GM12878 (cell line): ENCODE data around the gene BGLAP. TPM values are rescaled to one million over a fixed set of nuclear protein-coding genes. Genes with fewer than 3 reads are reported as not detected.

ENCODE experiments used
- ATAC-seq: fragments of 200-7000 bp; cut with Tn5 transposase; 3 replicates; pipeline ENCODE4 v1.9.1; 2020; ENCODE audit warnings: mild to moderate bottlenecking, moderate library complexity
- BruUV-seq: library from RNA; stranded (reverse); fragments of 400-500 nt; replicated peaks from 2 replicates; lab custom pipeline; 2021; lab: Mats Ljungman, UMichigan
- CTCF ChIA-PET: fragments of 300-600 bp; sonication (Branson Sonifier 250); formaldehyde crosslinking; extraction: SDS; loops from one replicate; lab custom pipeline; 2021; ENCODE audit warnings: inconsistent platforms; lab: Yijun Ruan, JAX
- POLR2A ChIA-PET: fragments of 350-600 bp; formaldehyde crosslinking; extraction: SDS; loops from one replicate; lab custom pipeline; 2021; ENCODE audit warnings: inconsistent platforms; lab: Charles Lee
- RAD21 ChIA-PET: fragments of 300-600 bp; sonication (Branson Sonifier 250); formaldehyde crosslinking; loops from one replicate; lab custom pipeline; 2023; ENCODE audit warnings: antibody characterized with exemption; ENCODE audit not compliant: unreplicated experiment; lab: Charles Lee
- SMC1A ChIA-PET: fragments of 300-600 bp; sonication (Branson Sonifier 250); formaldehyde crosslinking; loops from one replicate; lab custom pipeline; 2023; ENCODE audit not compliant: unreplicated experiment, uncharacterized antibody; lab: Charles Lee
- DNase-seq: peaks from one replicate; pipeline ENCODE4 v3.0.0-alpha.2; 2011; ENCODE audit warnings: low read depth, low spot score
- FAIRE-seq: peaks from 3 replicates; lab custom pipeline; 2011; peaks lifted over from hg19 to GRCh38; lab: Jason Lieb, UNC
- H2AFZ ChIP-seq: 2 replicates; pipeline ENCODE4 v1.6.0; 2011; ENCODE audit warnings: low read depth, low read length, control low read depth; ENCODE audit not compliant: control insufficient read depth
- H3K27ac ChIP-seq: 2 replicates; pipeline ENCODE4 v1.5.1; 2011; ENCODE audit warnings: control low read depth; ENCODE audit not compliant: control insufficient read depth, insufficient read depth
- H3K27me3 ChIP-seq, 2 experiments: replicated peaks in 1 of 2; 2 replicates each; pipeline versions ENCODE4 v1.6.0 to v1.6.1; 2011; ENCODE audit warnings: low read length in 1 of 2; ENCODE audit not compliant: control insufficient read depth in 2 of 2, insufficient read depth in 2 of 2
- H3K36me3 ChIP-seq, 2 experiments: 2 replicates each; pipeline ENCODE4 v1.5.1; 2011; ENCODE audit warnings: low read length in 1 of 2; ENCODE audit not compliant: control insufficient read depth in 2 of 2, insufficient read depth in 2 of 2
- H3K4me1 ChIP-seq: 2 replicates; pipeline ENCODE4 v1.6.1; 2011; ENCODE audit warnings: mild to moderate bottlenecking, low read length, moderate library complexity, mixed read lengths; ENCODE audit not compliant: control insufficient read depth, insufficient read depth
- H3K4me2 ChIP-seq: 2 replicates; pipeline ENCODE4 v1.6.0; 2011; ENCODE audit warnings: control low read depth; ENCODE audit not compliant: control insufficient read depth, insufficient read depth
- H3K4me3 ChIP-seq: fragments of 200-600 bp; sonication (generic); 2 replicates; pipeline ENCODE4 v1.5.1; 2016
- H3K79me2 ChIP-seq: 2 replicates; pipeline ENCODE4 v1.6.0; 2011; ENCODE audit warnings: low read length; ENCODE audit not compliant: control insufficient read depth, insufficient read depth
- H3K9ac ChIP-seq: 2 replicates; pipeline ENCODE4 v1.8.0; 2011; ENCODE audit warnings: low read length, control low read depth, mixed read lengths; ENCODE audit not compliant: control insufficient read depth, insufficient read depth
- H3K9me3 ChIP-seq: replicated peaks from 3 replicates; pipeline ENCODE4 v1.5.1; 2011; ENCODE audit warnings: mild to moderate bottlenecking, low read length; ENCODE audit not compliant: control insufficient read depth, insufficient read depth
- H4K20me1 ChIP-seq: 2 replicates; pipeline ENCODE4 v1.6.0; 2011; ENCODE audit not compliant: control insufficient read depth, insufficient read depth
- DPF2 ChIP-seq: fragments of 450-650 bp; IDR thresholded peaks from 2 replicates; pipeline ENCODE4 v1.6.1; 2017; ENCODE audit warnings: mild to moderate bottlenecking
- FOXK2 ChIP-seq: fragments of 450-650 bp; IDR thresholded peaks from 2 replicates; pipeline ENCODE4 v1.6.1; 2017; ENCODE audit warnings: mild to moderate bottlenecking, moderate library complexity
- IRF4 ChIP-seq: IDR thresholded peaks from 2 replicates; pipeline ENCODE4 v1.6.1; 2011; ENCODE audit warnings: low read depth, low read length
- MTA2 ChIP-seq: fragments of 450-650 bp; IDR thresholded peaks from 2 replicates; pipeline ENCODE4 v1.6.1; 2016; ENCODE audit warnings: low read depth, mild to moderate bottlenecking, moderate library complexity
- PKNOX1 ChIP-seq: fragments of 450-650 bp; IDR thresholded peaks from 2 replicates; pipeline ENCODE4 v1.6.1; 2016; ENCODE audit warnings: mild to moderate bottlenecking
- POLR2AphosphoS2 ChIP-seq: IDR thresholded peaks from 2 replicates; pipeline ENCODE4 v1.6.1; 2011; ENCODE audit warnings: low read depth, mild to moderate bottlenecking, low read length, improper control_type of control experiment, moderate library complexity
- STAT3 ChIP-seq: IDR thresholded peaks from 2 replicates; pipeline ENCODE4 v1.6.1; 2011; ENCODE audit warnings: low read depth, low read length, improper control_type of control experiment
- SUZ12 ChIP-seq: fragments of 200-600 bp; sonication (generic); IDR thresholded peaks from one replicate; pipeline ENCODE4 v1.6.1; 2018; ENCODE audit warnings: antibody characterized with exemption, mild to moderate bottlenecking; ENCODE audit not compliant: unreplicated experiment
- ZNF207 ChIP-seq: fragments of 450-650 bp; IDR thresholded peaks from 2 replicates; pipeline ENCODE4 v1.6.1; 2014; ENCODE audit warnings: antibody characterized with exemption, mild to moderate bottlenecking, borderline replicate concordance
- WGBS: methylation state at CpG from one replicate; pipeline ENCODE4 v1.1.6; 2016; ENCODE audit warnings: low lambda C conversion rate; ENCODE audit not compliant: insufficient replicate concordance, insufficient coverage; ENCODE audit errors: missing lambda C conversion rate; 5-methylcytosine and 5-hydroxymethylcytosine counted together
- in situ Hi-C: fragments of 300-500 bp; cut with MboI; formaldehyde crosslinking; loops from 9 replicates; pipeline ENCODE4 v1.14.3; 2018; ENCODE audit warnings: mixed read lengths
- intact Hi-C: fragments of 100-400 bp; cut with micrococcal nuclease; formaldehyde crosslinking; loops from one replicate; pipeline ENCODE4 v1.14.2; 2022; ENCODE audit not compliant: unreplicated experiment
- polyA plus RNA-seq, 11 experiments: library from polyadenylated mRNA; depleted of rRNA in 4 of 11; unstranded in 6 of 11; stranded (reverse) in 5 of 11; fragments of >200 nt; fragmentation: Nextera tagmentation in 4 of 11; fragmentation: Illumina TruSeq in 1 of 11; extraction: Ambion mirVana in 4 of 11; extraction: Trizol in 1 of 11; gene quantifications; 1 replicate in 1 of 11; 2 replicates in 10 of 11; pipeline versions ENCODE4 v1.2.1 to v1.2.3, GENCODE V29; 2011 to 2016; ENCODE audit warnings: inconsistent platforms in 2 of 11, missing spikeins in 2 of 11, low read depth in 1 of 11
- total RNA-seq, 4 experiments: library from RNA; depleted of rRNA in 3 of 4; stranded (reverse); fragments of >200 nt in 3 of 4; fragmentation: Illumina TruSeq in 1 of 4; extraction: Trizol in 1 of 4; gene quantifications; 2 replicates each; pipeline versions ENCODE4 v1.2.1 to v1.2.3, GENCODE V29; 2013 to 2021

The BGLAP gene
- total and polyA plus RNA-seq, 10 of the 15 experiments (the other 5 are each of a cell fraction or from before 2014, with no cell fraction given): 0.20 to 1.8 (median 0.40) TPM; not detected in 3

DNA sequence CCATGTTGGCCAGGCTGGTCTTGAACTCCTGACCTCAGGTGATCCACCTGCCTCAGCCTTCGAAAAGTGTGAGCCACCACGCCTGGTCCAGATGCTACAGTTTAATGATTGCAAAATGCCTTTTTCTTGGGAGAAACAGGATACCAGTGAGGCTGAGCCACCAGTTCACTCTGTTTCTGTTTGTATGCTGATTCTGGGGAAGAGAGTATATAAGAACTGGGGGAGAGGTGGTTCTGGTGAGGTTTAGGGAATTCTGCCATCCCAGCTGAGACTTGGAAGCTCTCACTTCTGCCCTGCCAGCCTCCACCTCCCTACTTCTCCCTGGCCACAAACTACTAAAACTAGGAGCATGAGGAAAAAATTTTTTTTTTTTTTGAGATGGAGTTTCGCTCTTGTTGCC, 37.3 kb upstream of the BGLAP start:
- intact Hi-C loops (no loop called here), in situ Hi-C loops (no loop called here)
- FAIRE-seq: no peak
- Histone ChIP-seq H3K79me2 (peaks cover 31% of the 10 kb centered on the region), H3K4me2 (no peak overlapping the region), H2AFZ (no peak overlapping the region), H3K4me3 (no peak overlapping the region), H3K36me3 (peaks cover 8 to 35% of the 10 kb centered on the region in 2 experiments), H3K4me1 (peaks cover 2% of the 10 kb centered on the region), H3K9me3 (no peaks in the 10 kb centered on the region), H3K27ac (no peak overlapping the region), H3K9ac (no peak overlapping the region), H3K27me3 (no peaks in the 10 kb centered on the region), H4K20me1 (no peaks in the 10 kb centered on the region)
- ATAC-seq: no peak
- ChIA-PET SMC1A (interaction anchor here (1.0 kb wide), 1 partner anchor 50 kb away, joined by 3 read pairs; no protein-coding TSS in a partner anchor), RAD21 (interaction anchor here (2.7 kb wide), 1 partner anchor 20 kb away, joined by 8 read pairs; no protein-coding TSS in a partner anchor), CTCF (interaction anchor here (1.2 kb wide), 1 partner anchor 20 kb away, joined by 4 read pairs; no protein-coding TSS in a partner anchor), POLR2A (interaction anchor here (0.7 to 11.8 kb wide), 2 partner anchors 7 to 201 kb away, joined by 3 to 139 read pairs; partner anchors contain the start of gene PMF1)
- 98% methylated on average over 3 of the region's 3 CpGs for WGBS
- no peak for DNase-seq
- no TSS peak for BruUV-seq
- TF ChIP-seq POLR2AphosphoS2 (no peak), ZNF207 (no peak), DPF2 (no peak), FOXK2 (no peak), SUZ12 (no peak), STAT3 (no peak), IRF4 (no peak), MTA2 (no peak), PKNOX1 (no peak)
